ENCODE measurements around the gene MROH2B.

MROH2B gene

DNA sequence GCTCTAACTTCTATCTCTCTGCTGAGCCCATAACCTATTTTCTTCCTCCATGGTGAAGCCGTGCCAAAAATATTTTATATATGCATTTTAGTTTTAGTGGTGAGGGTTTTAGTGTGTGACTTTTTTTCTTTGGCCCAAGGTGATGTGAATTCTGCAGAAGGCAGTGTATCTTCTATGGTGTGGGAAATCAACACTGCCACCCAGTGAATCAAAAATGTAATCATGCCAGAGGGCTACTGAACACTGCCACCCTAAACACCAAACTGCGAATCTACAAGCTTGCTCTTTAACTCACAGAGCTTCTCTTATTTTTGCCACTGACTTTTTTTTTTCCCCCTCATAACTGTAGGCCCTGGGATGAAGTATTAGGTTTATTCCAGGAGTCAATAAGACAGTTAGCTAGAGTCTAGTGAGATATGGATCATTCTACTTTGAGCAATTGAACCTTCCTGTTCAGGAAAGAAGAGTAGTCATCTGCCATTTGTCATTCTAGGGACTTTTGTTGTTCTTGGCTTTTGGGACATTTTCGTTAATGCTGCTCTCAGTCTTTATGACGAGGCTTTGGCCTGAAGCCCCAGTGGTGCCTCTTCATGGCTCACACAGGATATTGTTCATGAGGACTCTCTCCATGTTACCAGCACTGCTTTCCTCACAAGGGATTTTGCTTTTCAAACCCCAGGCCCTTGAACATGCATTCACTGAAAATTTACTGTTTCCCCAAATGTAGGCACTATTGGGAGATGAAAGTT lies 108.8 kb downstream of the MROH2B start:
- no peak for DNase-seq

DNA sequence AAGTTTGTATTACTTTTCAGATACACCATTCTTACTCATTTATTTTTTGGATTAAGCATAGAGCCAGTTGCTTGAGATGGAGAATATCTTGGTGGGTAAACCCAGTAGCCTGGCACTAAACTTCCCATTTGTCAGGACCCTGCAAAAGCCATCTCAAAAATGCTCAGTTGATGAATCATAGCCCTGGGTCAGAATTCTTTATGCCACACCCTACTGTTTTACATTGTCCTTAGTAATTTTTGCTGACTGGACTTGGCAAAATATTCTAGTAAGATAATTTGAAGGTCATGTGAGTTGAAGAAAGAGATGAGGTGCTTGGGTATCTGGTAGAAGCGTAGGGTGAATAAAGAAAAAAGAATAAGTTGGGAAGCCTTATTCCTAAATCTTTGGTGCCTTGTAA lies 111.1 kb downstream of the MROH2B start:
- DNase-seq: no peak

DNA sequence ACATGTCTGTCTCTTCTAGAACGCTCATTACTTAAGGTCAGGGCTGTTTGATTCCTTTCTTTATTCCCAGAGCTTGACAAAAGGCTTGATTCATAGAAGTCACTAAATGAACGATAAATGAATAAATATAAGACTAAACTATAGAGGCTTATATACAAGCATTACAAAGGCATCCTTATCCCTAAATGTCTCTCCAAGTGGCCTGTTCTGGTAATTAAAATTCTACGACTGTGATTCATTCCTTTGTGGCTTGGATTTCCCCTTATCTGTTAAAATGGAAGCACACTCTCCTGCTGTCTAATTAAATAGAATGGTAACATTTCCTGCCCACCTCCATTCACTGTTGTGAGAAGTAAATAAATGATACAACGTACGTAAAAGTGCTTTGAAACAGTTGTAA lies 112.3 kb downstream of the MROH2B start:
- DNase-seq: no peak

DNA sequence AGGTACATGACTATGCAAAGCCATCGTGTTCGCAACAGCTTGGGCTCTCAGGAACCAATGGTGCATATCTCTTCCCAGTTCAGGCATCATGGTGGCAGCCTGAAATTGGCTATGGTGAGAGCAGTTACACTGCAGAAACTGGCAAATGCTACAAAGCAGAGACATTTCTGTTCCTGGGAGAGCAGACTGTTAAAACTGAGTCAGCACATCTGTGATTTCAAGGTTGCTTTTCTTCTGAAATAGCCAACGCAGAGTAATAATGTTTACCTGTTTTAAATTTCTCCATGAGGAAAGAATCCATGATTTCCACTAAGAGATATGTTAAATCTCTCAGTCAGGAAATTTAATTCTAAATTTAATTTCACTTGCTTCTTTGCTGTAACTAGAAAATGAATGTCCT lies 114.1 kb downstream of the MROH2B start:
- DNase-seq: no peak

DNA sequence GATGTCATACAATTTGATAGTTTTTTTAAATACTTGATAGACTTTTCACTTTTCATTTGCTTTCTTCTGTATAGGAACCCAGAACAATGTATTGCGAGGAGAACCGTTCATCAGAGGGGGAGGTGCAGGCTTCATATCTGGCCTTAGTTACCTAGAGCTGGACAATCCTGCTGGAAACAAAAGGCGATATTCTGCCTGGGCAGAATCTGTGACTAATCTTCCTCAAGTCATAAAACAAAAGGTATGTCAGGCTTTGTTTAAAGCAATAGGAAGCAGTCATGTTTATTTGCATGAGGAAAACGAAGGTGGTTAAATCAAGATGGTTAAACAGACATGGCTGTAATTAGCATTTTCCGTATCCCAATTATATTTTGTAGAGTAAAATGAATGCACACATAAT lies 115.8 kb downstream of the MROH2B start:
- no peak for DNase-seq
